DOHH2 (cell line): ENCODE data around the gene IL17D.

Source experiments
- EZH2phosphoT487 ChIP-seq: fragments of 200-600 bp; sonication (generic); IDR thresholded peaks from 2 replicates; pipeline ENCODE4 v1.6.1; 2017; ENCODE audit warnings: borderline replicate concordance, mild to moderate bottlenecking, antibody characterized with exemption, low read length, moderate library complexity, mixed read lengths
- TF ChIP-seq, protein P1 (sequence below): fragments of 200-600 bp; sonication (generic); IDR thresholded peaks from one replicate; pipeline ENCODE4 v1.5.1; 2014; ENCODE audit warnings: antibody characterized with exemption, mild to moderate bottlenecking, low read depth, low read length; ENCODE audit not compliant: poor library complexity, severe bottlenecking

DNA sequence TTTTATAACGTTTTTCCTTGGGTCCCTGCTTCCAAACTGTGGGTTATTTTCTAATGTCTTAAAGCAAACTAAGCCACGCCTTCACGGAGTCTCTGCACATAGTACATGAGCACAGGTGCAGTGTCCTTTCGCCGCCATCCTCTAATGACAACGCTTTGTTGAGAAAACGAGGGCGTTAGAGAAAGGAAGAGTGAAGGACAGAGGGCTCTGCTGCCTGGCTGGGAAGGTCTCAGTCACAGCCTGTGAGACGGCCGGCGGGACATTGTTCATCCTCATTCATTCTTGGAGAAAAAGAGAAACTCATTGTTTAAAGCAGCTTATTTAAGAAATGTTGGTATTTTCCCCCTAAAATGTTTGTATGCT lies 9.5 kb downstream of the IL17D start:
- TF ChIP-seq, protein P1, sequence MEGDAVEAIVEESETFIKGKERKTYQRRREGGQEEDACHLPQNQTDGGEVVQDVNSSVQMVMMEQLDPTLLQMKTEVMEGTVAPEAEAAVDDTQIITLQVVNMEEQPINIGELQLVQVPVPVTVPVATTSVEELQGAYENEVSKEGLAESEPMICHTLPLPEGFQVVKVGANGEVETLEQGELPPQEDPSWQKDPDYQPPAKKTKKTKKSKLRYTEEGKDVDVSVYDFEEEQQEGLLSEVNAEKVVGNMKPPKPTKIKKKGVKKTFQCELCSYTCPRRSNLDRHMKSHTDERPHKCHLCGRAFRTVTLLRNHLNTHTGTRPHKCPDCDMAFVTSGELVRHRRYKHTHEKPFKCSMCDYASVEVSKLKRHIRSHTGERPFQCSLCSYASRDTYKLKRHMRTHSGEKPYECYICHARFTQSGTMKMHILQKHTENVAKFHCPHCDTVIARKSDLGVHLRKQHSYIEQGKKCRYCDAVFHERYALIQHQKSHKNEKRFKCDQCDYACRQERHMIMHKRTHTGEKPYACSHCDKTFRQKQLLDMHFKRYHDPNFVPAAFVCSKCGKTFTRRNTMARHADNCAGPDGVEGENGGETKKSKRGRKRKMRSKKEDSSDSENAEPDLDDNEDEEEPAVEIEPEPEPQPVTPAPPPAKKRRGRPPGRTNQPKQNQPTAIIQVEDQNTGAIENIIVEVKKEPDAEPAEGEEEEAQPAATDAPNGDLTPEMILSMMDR: no peak
- no peak for TF ChIP-seq EZH2phosphoT487
